PC-9 (cell line): ENCODE results near the gene CLVS2. TPM values are rescaled to one million over a fixed set of nuclear protein-coding genes. Genes with fewer than 3 reads are reported as not detected.

ENCODE experiments used
- BruUV-seq: library from RNA; stranded (reverse); fragments of 400-500 nt; replicated peaks from 2 replicates; lab custom pipeline; 2021; lab: Mats Ljungman, UMichigan
- CTCF ChIA-PET: fragments of 300-600 bp; sonication (Branson Sonifier 250); formaldehyde crosslinking; loops from one replicate; lab custom pipeline; 2022; ENCODE audit warnings: antibody characterized with exemption; lab: Charles Lee
- POLR2A ChIA-PET: fragments of 300-600 bp; sonication (Branson Sonifier 250); formaldehyde crosslinking; loops from one replicate; lab custom pipeline; 2022; ENCODE audit warnings: antibody characterized with exemption; ENCODE audit not compliant: unreplicated experiment; lab: Charles Lee
- DNase-seq, 2 experiments: peaks; one replicate each; pipeline versions ENCODE4 v3.0.0 to v3.0.0-alpha.2; 2015 to 2022; ENCODE audit warnings: mixed read lengths in 1 of 2
- H2AFZ ChIP-seq: fragments of 200-600 bp; sonication (generic); 2 replicates; pipeline ENCODE4 v1.8.1; 2017; ENCODE audit warnings: antibody characterized with exemption
- H3F3A ChIP-seq: fragments of 200-600 bp; sonication (generic); 2 replicates; pipeline ENCODE4 v1.8.1; 2017; ENCODE audit warnings: antibody characterized with exemption, mild to moderate bottlenecking, low read depth; ENCODE audit not compliant: insufficient read depth
- H3K27ac ChIP-seq: fragments of 200-600 bp; sonication (generic); 2 replicates; pipeline ENCODE4 v1.6.1; 2016; ENCODE audit warnings: mixed run types
- H3K27me3 ChIP-seq: fragments of 200-600 bp; sonication (generic); 2 replicates; pipeline ENCODE4 v1.6.1; 2016; ENCODE audit warnings: low read depth, mixed run types; ENCODE audit not compliant: insufficient read depth
- H3K36me3 ChIP-seq: fragments of 200-600 bp; sonication (generic); 2 replicates; pipeline ENCODE4 v1.6.1; 2016; ENCODE audit warnings: low read depth, mixed run types
- H3K4me1 ChIP-seq: fragments of 200-600 bp; sonication (generic); replicated peaks from 2 replicates; pipeline ENCODE4 v1.6.1; 2016; ENCODE audit warnings: mixed run types; ENCODE audit not compliant: insufficient read depth
- H3K4me2 ChIP-seq: fragments of 200-600 bp; sonication (generic); 2 replicates; pipeline ENCODE4 v1.6.1; 2017; ENCODE audit warnings: mixed run types
- H3K4me3 ChIP-seq: fragments of 200-600 bp; sonication (generic); 2 replicates; pipeline ENCODE4 v1.6.1; 2016; ENCODE audit warnings: mixed run types
- H3K79me2 ChIP-seq: fragments of 200-600 bp; sonication (generic); 2 replicates; pipeline ENCODE4 v1.6.1; 2017; ENCODE audit warnings: low read depth, mixed run types
- H3K9me2 ChIP-seq: fragments of 200-600 bp; sonication (generic); 2 replicates; pipeline ENCODE4 v1.8.1; 2017; ENCODE audit warnings: mild to moderate bottlenecking; ENCODE audit not compliant: insufficient read depth
- H3K9me3 ChIP-seq: fragments of 200-600 bp; sonication (generic); 2 replicates; pipeline ENCODE4 v1.8.1; 2016; ENCODE audit warnings: low read depth; ENCODE audit not compliant: insufficient read depth
- H4K20me1 ChIP-seq: fragments of 200-600 bp; sonication (generic); 2 replicates; pipeline ENCODE4 v1.8.1; 2017; ENCODE audit not compliant: insufficient read depth
- CTCF ChIP-seq: fragments of 200-600 bp; sonication (generic); conservative IDR thresholded peaks from 2 replicates; pipeline ENCODE4 v1.6.1; 2017; ENCODE audit warnings: mixed run types, antibody characterized with exemption, mild to moderate bottlenecking, moderate library complexity
- EZH2 ChIP-seq: fragments of 200-600 bp; sonication (generic); IDR thresholded peaks from 2 replicates; pipeline ENCODE4 v1.8.0; 2017; ENCODE audit warnings: antibody characterized with exemption, low read depth
- intact Hi-C: fragments of 100-400 bp; cut with micrococcal nuclease; formaldehyde crosslinking; loops from one replicate; pipeline ENCODE4 v1.10.0; 2022; ENCODE audit not compliant: unreplicated experiment
- total RNA-seq: library from RNA; stranded (reverse); gene quantifications from 2 replicates; pipeline ENCODE4 v1.2.3, GENCODE V29; 2021

CLVS2 gene
- total RNA-seq, 1 experiment from 2014 or later, result not detected

DNA sequence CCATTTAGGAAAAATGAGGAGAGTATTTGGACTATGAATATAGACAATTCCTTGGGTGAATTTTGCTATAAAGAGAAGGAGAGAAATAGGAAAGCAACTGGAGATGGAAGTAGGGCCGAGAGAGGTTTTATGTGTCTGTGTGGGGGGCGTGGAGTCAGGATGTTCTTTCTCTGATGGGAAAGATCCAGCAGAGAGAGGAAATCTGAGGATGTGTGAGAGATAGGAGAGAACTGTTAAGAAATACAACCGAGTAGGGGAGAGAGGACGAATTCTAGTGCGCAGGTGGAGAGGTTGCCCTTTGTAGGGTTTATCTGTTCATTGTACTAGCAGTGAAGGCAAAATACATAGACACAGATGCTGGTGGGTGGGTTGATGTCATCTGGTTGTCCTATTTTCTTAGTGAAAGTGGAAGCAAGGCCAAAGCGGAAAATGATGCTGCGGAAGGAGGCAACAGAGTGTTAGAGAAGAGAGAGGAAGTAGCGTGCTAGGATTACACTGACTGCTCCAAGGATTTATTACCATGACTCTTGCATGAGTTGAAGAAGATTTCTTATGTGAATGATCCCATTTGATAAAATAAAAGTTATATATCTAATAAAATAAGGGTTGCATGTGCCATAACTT is 57.7 kb downstream of the CLVS2 start:
- Histone ChIP-seq H3K4me3 (no peak overlapping the region), H3K9me2 (no peaks in the 10 kb centered on the region), H3F3A (peaks cover 26% of the 10 kb centered on the region), H3K27me3 (no peaks in the 10 kb centered on the region), H3K79me2 (no peaks in the 10 kb centered on the region), H2AFZ (no peak overlapping the region), H3K9me3 (no peaks in the 10 kb centered on the region), H3K36me3 (no peaks in the 10 kb centered on the region), H3K27ac (no peak overlapping the region), H4K20me1 (no peaks in the 10 kb centered on the region), H3K4me1 (peaks cover 27% of the 10 kb centered on the region), H3K4me2 (no peak overlapping the region)
- TF ChIP-seq EZH2 (no peak), CTCF (no peak)
- CTCF ChIA-PET, result no interaction called here
- DNase-seq, result no peak
- POLR2A ChIA-PET, result interaction anchor here (0.6 kb wide), 1 partner anchor 27 kb away, joined by 6 read pairs; no protein-coding TSS in a partner anchor
- intact Hi-C loops, result no loop called here
- no TSS peak for BruUV-seq

GRCh38 chr6:123055256-123055655 is 59.2 kb downstream of the CLVS2 start:
- H4K20me1 ChIP-seq, result no peaks in the 10 kb centered on the region
- no peaks in the 10 kb centered on the region for H3K27me3 ChIP-seq
- H3K9me3 ChIP-seq, result no peaks in the 10 kb centered on the region
- H3K4me2 ChIP-seq, result no peak overlapping the region
- H3K4me3 ChIP-seq, result no peak overlapping the region
- intact Hi-C loops, result no loop called here
- peaks cover 26% of the 10 kb centered on the region for H3F3A ChIP-seq
- no peak for DNase-seq
- H3K79me2 ChIP-seq, result no peaks in the 10 kb centered on the region
- ChIA-PET POLR2A (no interaction called here), CTCF (no interaction called here)
- H3K27ac ChIP-seq, result no peak overlapping the region
- no peak for TF ChIP-seq CTCF
- no peak for TF ChIP-seq EZH2
- no peaks in the 10 kb centered on the region for H3K36me3 ChIP-seq
- H3K9me2 ChIP-seq, result no peaks in the 10 kb centered on the region
- no peak overlapping the region for H2AFZ ChIP-seq
- BruUV-seq, result no TSS peak
- peaks cover 27% of the 10 kb centered on the region for H3K4me1 ChIP-seq

DNA sequence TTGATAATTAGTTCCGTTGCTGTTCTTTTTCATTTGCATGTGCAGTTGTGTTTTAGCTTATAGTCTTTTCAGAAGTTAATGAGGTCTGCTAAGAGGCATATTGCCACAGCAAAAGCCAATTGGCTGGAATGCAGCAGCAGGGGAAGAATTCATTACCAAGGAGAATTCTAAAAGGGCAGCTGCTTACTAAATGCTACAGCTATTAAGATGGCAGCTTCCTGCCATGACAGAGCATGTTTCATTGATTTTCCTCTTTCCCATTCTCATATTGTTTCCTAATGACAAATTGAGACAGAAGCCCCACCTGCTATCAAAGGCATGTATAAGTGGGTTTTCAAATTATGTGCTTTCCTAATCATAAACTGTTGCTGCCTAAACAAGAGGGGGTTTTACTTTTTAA is 66.6 kb downstream of the CLVS2 start:
- Histone ChIP-seq H3K4me1 (peaks cover 5% of the 10 kb centered on the region), H3K4me2 (no peak overlapping the region), H3K27me3 (no peaks in the 10 kb centered on the region), H2AFZ (no peak overlapping the region), H4K20me1 (no peaks in the 10 kb centered on the region), H3K27ac (no peak overlapping the region), H3K9me3 (no peaks in the 10 kb centered on the region), H3K4me3 (no peak overlapping the region), H3K79me2 (no peaks in the 10 kb centered on the region), H3K36me3 (no peaks in the 10 kb centered on the region), H3F3A (peaks cover 5% of the 10 kb centered on the region), H3K9me2 (no peaks in the 10 kb centered on the region)
- ChIA-PET CTCF (no interaction called here), POLR2A (no interaction called here)
- TF ChIP-seq CTCF (no peak), EZH2 (no peak)
- DNase-seq, result no peak
- intact Hi-C loops, result no loop called here
- no TSS peak for BruUV-seq
